Rectal smooth muscle tissue (tissue), 1 donor: ENCODE measurements around the gene FOLR2.

Experiments
- H3K27ac ChIP-seq: one replicate; pipeline ENCODE4 v1.7.0; 2013; ENCODE audit warnings: low read depth, low read length, inconsistent platforms
- H3K27me3 ChIP-seq: one replicate; pipeline ENCODE4 v1.7.0; 2013; ENCODE audit warnings: low read length; ENCODE audit not compliant: control insufficient read depth, insufficient read depth
- H3K36me3 ChIP-seq: one replicate; pipeline ENCODE4 v1.7.0; 2013; ENCODE audit warnings: low read length; ENCODE audit not compliant: control insufficient read depth, insufficient read depth
- H3K4me1 ChIP-seq: one replicate; pipeline ENCODE4 v1.7.0; 2013; ENCODE audit warnings: low read length; ENCODE audit not compliant: control insufficient read depth, insufficient read depth
- H3K4me3 ChIP-seq: one replicate; pipeline ENCODE4 v1.7.0; 2013; ENCODE audit warnings: low read length
- H3K9ac ChIP-seq: one replicate; pipeline ENCODE4 v1.7.0; 2013; ENCODE audit warnings: low read length

The FOLR2 gene

DNA sequence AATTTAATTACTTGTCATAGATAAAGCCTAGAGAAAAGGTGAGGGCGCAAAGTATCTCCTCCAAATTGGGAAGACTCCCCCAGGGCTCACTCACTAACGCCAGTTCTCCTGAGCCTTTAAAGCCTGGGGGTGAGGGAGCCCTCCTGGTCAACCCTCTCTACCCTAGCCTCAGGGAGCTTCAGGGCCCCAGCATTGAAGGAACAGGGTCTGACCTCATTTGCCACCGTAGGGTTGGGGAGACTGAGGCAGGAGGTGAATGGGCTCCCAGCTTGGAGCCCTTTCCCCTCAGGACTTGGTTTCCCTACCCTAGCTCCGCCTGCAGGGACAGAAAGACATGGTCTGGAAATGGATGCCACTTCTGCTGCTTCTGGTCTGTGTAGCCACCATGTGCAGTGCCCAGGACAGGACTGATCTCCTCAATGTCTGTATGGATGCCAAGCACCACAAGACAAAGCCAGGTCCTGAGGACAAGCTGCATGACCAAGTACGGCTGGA, 1.7 kb downstream of the FOLR2 start:
- Histone ChIP-seq H3K27ac (no peak overlapping the region), H3K4me3 (no peak overlapping the region), H3K27me3 (no peaks in the 10 kb centered on the region), H3K4me1 (peaks cover 8% of the 10 kb centered on the region), H3K36me3 (no peaks in the 10 kb centered on the region), H3K9ac (no peak overlapping the region)

DNA sequence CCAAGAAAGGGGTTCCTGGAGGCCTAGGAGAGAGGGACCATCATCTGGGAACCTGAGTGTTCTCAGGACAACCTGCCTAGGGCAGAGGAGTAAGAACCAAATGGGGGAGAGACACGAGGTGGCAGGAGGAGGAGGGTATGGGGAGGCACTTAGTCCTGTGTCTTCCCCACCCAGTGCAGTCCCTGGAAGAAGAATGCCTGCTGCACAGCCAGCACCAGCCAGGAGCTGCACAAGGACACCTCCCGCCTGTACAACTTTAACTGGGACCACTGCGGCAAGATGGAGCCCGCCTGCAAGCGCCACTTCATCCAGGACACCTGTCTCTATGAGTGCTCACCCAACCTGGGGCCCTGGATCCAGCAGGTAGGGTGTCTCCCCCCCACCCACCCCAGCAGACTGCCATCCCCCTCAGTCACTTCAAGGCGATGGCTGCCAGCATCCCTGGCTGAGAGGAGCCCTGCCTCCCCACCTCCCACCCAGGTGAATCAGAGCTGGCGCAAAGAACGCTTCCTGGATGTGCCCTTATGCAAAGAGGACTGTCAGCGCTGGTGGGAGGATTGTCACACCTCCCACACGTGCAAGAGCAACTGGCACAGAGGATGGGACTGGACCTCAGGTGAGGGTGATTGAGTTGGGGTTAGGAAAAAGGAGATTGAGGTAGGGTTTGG, 4.2 kb downstream of the FOLR2 start:
- Histone ChIP-seq H3K36me3 (no peaks in the 10 kb centered on the region), H3K9ac (no peak overlapping the region), H3K4me3 (no peak overlapping the region), H3K27ac (no peak overlapping the region), H3K27me3 (no peaks in the 10 kb centered on the region), H3K4me1 (peaks cover 13% of the 10 kb centered on the region)

- Histone ChIP-seq H3K4me3 (no peak overlapping the region), H3K27me3 (no peaks in the 10 kb centered on the region), H3K9ac (no peak overlapping the region), H3K4me1 (peaks cover 14% of the 10 kb centered on the region), H3K36me3 (no peaks in the 10 kb centered on the region), H3K27ac (no peak overlapping the region)
Observed at GRCh38 chr11:72221386-72222075, 4.9 kb downstream of the FOLR2 start.

DNA sequence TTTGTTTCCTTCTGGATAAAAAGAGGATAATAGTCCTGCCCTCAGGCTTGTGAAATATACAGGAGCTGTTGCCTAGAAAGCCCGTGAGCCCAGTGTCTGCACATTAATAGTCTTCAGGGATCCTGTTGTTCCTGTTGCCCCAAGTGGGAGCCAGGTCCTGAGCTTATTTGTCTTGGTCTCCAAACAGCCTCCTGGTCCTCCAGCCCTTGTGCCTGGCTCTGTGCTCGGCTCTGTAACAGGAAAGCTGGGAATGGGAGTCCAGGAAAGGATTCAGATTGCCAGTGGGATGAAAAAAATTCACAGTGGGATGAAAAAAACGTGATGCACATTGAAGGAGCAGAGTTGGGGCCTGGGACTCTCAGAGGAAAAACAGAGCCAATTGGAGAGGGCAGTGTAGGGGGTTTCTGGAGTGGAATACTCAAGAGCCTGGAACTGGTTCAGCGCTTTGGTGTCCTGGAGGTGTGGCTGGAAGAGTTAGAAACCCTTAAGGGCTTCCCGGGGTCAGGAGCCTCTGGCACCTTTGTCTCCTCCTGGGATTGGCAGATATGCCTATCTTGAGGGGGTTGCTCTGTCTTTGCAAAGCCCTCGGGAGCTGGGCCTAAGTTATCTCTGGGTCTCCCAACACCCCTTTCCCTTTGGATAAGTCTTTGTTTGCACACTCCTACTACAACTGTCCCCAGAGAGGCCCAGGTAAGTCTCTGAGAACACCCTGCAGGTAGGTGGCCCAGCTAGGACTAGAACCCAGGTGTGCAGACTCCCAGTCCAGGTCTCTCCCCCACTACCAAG, 5.7 kb downstream of the FOLR2 start:
- no peaks in the 10 kb centered on the region for H3K36me3 ChIP-seq

DNA sequence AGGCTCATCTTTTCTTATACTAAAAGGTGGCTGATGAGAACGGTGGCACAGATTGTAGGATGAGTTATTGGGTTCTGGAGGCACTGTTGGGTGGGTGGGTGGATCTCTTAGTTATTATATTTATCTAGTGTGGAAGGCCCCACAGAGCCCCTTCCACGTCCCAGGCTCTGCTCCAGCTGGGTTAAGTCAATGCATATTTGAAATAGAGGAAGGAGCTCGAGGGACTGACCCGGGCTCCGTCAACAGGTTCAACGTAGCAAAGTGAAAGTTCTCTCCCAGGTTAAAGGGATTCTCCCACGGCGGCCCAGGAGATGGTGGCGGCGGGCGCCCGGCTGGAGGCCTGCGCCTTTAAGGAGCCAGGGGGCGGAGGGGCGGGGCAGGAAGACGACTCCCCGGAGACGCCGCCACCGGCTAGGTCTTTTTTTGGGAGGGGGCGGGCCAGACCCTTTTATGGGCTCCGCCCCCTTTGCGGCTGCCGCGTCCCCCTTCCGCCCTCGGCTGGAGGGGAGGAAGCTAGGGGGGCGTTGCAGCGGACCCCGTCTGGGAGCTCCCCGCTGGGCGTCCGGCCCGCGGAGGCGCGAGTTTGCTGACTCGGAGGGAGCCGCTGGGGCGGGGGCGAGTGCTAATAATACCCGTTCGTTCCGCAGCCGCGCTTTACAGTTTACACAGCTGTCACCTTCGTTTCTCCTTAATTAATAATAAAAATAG, 6.5 kb downstream of the FOLR2 start:
- H3K4me1 ChIP-seq, result peaks cover 14% of the 10 kb centered on the region
- peak overlapping the region; percentile 70 for H3K4me3 ChIP-seq
- H3K27ac ChIP-seq, result peak overlapping the region; percentile 86
- H3K9ac ChIP-seq, result peak overlapping the region; percentile 68
- no peaks in the 10 kb centered on the region for H3K27me3 ChIP-seq
- no peaks in the 10 kb centered on the region for H3K36me3 ChIP-seq

More for the DNA sequence above, 5.7 kb downstream of the FOLR2 start:
- H3K27me3 ChIP-seq, result no peaks in the 10 kb centered on the region
- H3K27ac ChIP-seq, result peak overlapping the region; percentile 86
- peak overlapping the region; percentile 40 for H3K9ac ChIP-seq
- peaks cover 14% of the 10 kb centered on the region for H3K4me1 ChIP-seq
- H3K4me3 ChIP-seq, result peak overlapping the region; percentile 70

GRCh38 chr11:72223615-72224563, 7.3 kb downstream of the FOLR2 start:
- peak overlapping the region; percentile 86 for H3K27ac ChIP-seq
- peaks cover 14% of the 10 kb centered on the region for H3K4me1 ChIP-seq
- no peaks in the 10 kb centered on the region for H3K27me3 ChIP-seq
- H3K4me3 ChIP-seq, result peak overlapping the region; percentile 90
- peaks cover 5% of the 10 kb centered on the region for H3K36me3 ChIP-seq
- peak overlapping the region; percentile 68 for H3K9ac ChIP-seq

DNA sequence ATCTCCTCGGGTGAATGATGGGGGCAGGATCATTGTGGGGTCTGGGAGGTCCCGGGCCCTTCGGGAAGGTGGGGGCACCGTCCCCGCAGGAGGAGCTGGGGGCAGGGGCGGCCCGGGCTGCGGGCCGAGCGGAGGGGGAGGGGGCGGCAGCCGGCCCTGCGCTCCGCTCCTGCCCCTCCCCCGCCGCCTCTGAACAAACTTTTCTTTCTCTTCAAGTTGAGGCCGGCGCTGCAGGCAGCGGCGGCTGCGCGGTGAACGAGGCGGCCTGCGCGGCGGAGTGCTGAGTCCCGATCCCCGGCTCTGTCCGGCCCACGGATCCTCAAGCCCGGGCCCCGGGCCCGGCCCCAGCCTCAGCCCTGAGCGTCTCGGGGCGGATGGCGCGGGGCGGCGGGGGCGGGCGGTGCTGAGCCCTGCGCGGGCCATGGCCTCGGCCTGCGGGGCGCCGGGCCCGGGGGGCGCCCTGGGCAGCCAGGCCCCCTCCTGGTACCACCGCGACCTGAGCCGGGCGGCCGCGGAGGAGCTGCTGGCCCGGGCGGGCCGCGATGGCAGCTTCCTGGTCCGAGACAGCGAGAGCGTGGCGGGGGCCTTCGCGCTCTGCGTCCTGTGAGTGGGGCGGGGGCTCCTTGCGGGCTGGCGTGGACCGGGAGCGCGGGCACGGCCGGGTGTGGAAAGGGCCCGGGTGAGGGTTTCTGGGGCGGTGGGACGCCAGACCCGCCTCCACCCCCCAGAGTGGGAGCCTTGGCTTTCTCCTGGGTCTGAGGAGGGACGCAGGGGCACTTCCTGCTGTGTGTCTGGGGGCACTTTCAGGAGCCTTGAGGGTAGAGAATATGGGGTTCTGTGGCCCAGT, 8.2 kb downstream of the FOLR2 start, which contains the start of gene INPPL1:
Gene INPPL1 (plus strand): TSS at position 204 of the 847 bp plus-strand sequence. CDS start 218 bp downstream, at position 422.
- Histone ChIP-seq H3K36me3 (peaks cover 14% of the 10 kb centered on the region), H3K4me1 (peaks cover 14% of the 10 kb centered on the region), H3K9ac (peak within 1 kb of the TSS; percentile 75), H3K27ac (peak within 1 kb of the TSS; percentile 86), H3K4me3 (peak within 1 kb of the TSS; percentile 90), H3K27me3 (no peaks in the 10 kb centered on the region)

DNA sequence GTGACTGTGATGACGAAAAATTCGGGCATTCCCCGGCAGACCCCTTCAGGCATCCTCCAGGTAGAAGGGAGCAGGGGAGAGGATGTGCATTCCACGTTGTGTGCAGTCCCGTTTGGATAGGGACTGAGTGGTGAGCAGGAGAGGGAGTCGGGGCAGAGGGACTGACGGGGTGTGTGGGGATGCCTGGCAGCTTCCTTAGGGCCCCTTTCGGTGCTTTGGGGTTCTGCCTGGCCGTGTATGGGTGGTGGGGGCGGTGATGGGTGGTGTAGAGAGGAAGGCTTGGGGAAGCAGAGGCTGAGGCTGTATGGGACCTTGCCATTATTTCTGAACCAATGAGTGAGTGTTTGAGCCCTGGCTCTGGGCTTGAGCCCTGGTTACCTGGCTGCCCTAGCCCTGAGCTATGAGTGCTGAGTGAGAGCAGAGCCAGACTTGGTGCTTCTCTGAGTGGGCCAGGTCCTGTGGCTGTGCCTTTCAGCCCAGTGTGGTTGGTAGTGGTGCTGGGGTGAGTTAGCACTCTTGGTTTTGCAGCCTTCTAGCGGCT, 8.9 kb downstream of the FOLR2 start:
- Histone ChIP-seq H3K27ac (peak overlapping the region; percentile 86), H3K36me3 (peaks cover 21% of the 10 kb centered on the region), H3K27me3 (no peaks in the 10 kb centered on the region), H3K9ac (peak overlapping the region; percentile 75), H3K4me3 (peak overlapping the region; percentile 90), H3K4me1 (peaks cover 14% of the 10 kb centered on the region)

DNA sequence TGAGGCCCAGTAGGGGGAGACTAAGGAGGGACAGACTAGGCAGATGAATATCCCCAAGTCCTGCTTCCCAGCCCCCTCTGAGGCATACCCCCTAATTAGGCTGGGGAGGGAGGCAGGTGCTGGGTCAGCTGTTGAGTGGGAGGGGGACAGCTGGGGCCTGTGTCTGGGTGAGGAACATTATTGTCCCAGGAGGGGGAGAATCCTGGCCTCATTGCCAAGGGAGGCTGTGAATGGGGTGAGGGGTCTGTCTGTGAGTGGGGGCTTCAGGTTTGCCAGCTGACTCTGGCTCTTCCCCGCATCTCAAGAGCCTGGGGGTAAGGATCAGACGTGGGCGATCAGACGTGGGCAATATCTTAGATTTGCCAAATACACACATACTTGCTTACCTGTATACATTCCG, 10.1 kb downstream of the FOLR2 start:
- H3K9ac ChIP-seq, result no peak overlapping the region
- no peak overlapping the region for H3K27ac ChIP-seq
- no peaks in the 10 kb centered on the region for H3K27me3 ChIP-seq
- H3K4me3 ChIP-seq, result no peak overlapping the region
- peaks cover 14% of the 10 kb centered on the region for H3K4me1 ChIP-seq
- peaks cover 30% of the 10 kb centered on the region for H3K36me3 ChIP-seq

DNA sequence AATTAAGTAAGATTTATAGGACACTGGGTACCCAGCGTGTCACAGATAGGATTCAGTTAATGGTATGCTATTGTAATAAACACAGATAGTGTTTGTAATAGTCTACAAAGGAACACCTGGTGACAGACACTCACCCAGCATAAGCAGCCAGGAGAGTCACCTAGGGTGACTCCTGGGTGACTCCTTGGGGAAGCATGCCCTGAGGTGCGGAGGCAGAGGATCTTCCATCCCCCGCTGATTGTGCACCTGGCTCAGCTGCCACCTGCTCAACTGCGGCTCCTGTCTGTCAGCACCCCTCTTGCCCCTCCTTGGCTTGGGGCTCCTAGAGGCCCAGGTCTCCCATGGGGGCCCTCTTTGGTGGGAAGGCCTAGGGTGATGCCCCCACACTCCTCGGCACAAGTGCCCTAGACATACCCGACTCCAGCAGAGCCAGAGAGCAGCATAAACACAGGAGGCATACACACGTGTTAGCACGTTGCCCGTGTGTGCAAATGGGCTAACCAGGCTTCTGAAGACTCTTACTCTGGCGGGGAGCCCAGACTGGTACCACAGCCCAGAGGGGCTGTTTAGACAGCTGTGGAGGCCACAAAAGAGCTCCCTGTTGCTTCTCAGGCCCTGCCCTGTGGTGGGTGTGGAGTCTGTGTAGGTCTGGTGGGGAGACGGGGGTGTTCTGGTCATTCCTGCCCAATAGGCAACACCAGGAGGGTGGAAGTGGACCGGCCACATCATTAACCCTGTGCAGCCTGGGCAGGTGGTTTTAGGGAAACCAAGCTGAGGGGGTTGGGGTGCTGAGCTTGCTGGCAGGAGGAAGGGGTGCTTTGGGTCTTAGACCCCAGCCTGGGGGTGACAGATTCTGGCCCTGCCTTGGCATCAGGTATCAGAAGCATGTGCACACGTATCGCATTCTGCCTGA, 11.0 kb downstream of the FOLR2 start:
- no peak overlapping the region for H3K27ac ChIP-seq
- H3K9ac ChIP-seq, result no peak overlapping the region
- no peak overlapping the region for H3K4me3 ChIP-seq
- no peaks in the 10 kb centered on the region for H3K27me3 ChIP-seq
- H3K36me3 ChIP-seq, result peaks cover 39% of the 10 kb centered on the region
- peaks cover 9% of the 10 kb centered on the region for H3K4me1 ChIP-seq
